ENCODE results near the gene PHF5A.
"Not testable (repeated sequence)": the region's sequence is repeated elsewhere in the genome, so short reads cannot be mapped to it uniquely, and the experiment has no call there.

PHF5A gene

GRCh38 chr22:41470886-41471285 is 2.4 kb upstream of the PHF5A start:
- TF ChIP-seq, protein P1, sequence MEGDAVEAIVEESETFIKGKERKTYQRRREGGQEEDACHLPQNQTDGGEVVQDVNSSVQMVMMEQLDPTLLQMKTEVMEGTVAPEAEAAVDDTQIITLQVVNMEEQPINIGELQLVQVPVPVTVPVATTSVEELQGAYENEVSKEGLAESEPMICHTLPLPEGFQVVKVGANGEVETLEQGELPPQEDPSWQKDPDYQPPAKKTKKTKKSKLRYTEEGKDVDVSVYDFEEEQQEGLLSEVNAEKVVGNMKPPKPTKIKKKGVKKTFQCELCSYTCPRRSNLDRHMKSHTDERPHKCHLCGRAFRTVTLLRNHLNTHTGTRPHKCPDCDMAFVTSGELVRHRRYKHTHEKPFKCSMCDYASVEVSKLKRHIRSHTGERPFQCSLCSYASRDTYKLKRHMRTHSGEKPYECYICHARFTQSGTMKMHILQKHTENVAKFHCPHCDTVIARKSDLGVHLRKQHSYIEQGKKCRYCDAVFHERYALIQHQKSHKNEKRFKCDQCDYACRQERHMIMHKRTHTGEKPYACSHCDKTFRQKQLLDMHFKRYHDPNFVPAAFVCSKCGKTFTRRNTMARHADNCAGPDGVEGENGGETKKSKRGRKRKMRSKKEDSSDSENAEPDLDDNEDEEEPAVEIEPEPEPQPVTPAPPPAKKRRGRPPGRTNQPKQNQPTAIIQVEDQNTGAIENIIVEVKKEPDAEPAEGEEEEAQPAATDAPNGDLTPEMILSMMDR (IDR thresholded peaks at IDR 0.05; ENCODE audit: low read depth, low read length, missing control alignments) = no peak
- H3K4me3 ChIP-seq (ENCODE audit: low read depth, low read length) = no peak overlapping the region
- DNase-seq (ENCODE audit: low read depth) = no peak

DNA sequence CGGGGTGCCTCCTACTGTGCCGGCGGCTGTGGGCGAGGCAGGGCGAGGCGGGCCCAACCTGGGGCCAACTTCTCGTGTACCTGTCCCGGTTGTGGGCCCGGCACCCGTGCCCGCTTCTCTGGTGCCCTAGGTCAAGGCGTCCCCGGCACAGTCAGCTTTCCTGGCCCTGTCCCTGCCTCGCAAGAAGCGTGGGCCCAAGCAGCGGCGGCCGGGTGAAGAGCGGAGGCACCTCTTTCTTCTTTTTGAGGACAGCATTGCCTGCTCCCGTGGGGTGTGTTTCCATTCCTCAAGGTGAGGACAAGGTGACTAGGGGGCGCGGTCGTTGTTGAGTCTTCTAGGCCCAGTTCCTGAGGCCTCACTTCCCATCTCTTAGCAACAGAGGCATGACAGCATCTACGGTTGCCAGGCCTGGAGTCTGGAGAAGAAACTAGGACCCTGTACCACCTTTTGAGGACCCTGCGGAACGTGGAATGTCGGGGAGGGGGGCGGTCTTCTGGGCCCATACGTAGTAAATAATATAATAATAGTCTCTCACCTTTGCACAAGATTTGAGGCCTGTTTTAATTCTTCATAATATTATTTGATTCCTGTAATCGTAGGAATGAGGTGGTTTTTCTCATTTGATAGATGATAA is 843 bp upstream of the PHF5A start:
- TF ChIP-seq, protein P1 (IDR thresholded peaks at IDR 0.05; ENCODE audit: low read depth, low read length, missing control alignments) = no peak
- no peak for DNase-seq (ENCODE audit: low read depth)
- peak overlapping the region; percentile 91 for H3K4me3 ChIP-seq (ENCODE audit: low read depth, low read length)

- TF ChIP-seq, protein P1 (IDR thresholded peaks at IDR 0.05; ENCODE audit: low read depth, low read length, missing control alignments) = no peak
- DNase-seq (ENCODE audit: low read depth) = no peak
- no peak overlapping the region for H3K4me3 ChIP-seq (ENCODE audit: low read depth, low read length)
Measured at GRCh38 chr22:41461901-41462300, 6.6 kb downstream of the PHF5A start.

GRCh38 chr22:41460071-41460470 is 8.4 kb downstream of the PHF5A start:
- DNase-seq (ENCODE audit: low read depth) = not testable (repeated sequence)

GRCh38 chr22:41459431-41459830 is 9.1 kb downstream of the PHF5A start:
- TF ChIP-seq, protein P1 (IDR thresholded peaks at IDR 0.05; ENCODE audit: low read depth, low read length, missing control alignments) = no peak
- no peak overlapping the region for H3K4me3 ChIP-seq (ENCODE audit: low read depth, low read length)
- DNase-seq (ENCODE audit: low read depth) = no peak

More at GRCh38 chr22:41460071-41460470, 8.4 kb downstream of the PHF5A start:
- H3K4me3 ChIP-seq (ENCODE audit: low read depth, low read length) = not testable (repeated sequence)

GRCh38 chr22:41458161-41458728 is 10.2 kb downstream of the PHF5A start:
- TF ChIP-seq, protein P1 (IDR thresholded peaks at IDR 0.05; ENCODE audit: low read depth, low read length, missing control alignments) = no peak
- no peak overlapping the region for H3K4me3 ChIP-seq (ENCODE audit: low read depth, low read length)
- no peak for DNase-seq (ENCODE audit: low read depth)

- TF ChIP-seq, protein P1 (IDR thresholded peaks at IDR 0.05; ENCODE audit: low read depth, low read length, missing control alignments) = no peak
- DNase-seq (ENCODE audit: low read depth) = peak; percentile 98
Measured at GRCh38 chr22:41448189-41448808, 20.2 kb downstream of the PHF5A start.

More at GRCh38 chr22:41448189-41448808, 20.2 kb downstream of the PHF5A start:
- H3K4me3 ChIP-seq (ENCODE audit: low read depth, low read length) = peak overlapping the region; percentile 59

Data from GM12864 (cell line).